GM19043 (cell line): ENCODE results near the gene EFNB1.

Experiments used
- ATAC-seq: cut with Tn5 transposase; IDR thresholded peaks from one replicate; pipeline ENCODE4 v1.9.1; 2021; ENCODE audit warnings: low read depth; ENCODE audit not compliant: unreplicated experiment

Gene EFNB1

DNA sequence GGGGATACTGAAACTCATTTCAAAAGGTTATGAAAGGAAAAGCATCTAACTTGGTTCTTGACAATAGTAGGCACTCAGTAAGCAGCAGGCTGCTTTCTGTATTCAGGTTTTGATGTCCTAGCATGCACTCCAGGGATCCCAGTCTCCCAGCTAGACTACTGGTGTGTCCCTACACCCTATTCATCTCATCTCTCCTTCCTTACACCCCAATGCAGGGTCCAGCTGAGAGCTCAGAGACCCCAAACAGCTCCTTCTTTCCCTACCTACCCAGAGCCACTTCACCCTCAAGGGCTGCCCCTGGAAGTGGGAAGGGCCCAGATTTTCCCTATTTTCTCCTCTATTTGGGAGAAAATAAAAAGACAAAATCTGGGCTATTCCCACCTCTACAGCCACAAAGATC lies 1.6 kb upstream of the EFNB1 start:
- no peak for ATAC-seq

DNA sequence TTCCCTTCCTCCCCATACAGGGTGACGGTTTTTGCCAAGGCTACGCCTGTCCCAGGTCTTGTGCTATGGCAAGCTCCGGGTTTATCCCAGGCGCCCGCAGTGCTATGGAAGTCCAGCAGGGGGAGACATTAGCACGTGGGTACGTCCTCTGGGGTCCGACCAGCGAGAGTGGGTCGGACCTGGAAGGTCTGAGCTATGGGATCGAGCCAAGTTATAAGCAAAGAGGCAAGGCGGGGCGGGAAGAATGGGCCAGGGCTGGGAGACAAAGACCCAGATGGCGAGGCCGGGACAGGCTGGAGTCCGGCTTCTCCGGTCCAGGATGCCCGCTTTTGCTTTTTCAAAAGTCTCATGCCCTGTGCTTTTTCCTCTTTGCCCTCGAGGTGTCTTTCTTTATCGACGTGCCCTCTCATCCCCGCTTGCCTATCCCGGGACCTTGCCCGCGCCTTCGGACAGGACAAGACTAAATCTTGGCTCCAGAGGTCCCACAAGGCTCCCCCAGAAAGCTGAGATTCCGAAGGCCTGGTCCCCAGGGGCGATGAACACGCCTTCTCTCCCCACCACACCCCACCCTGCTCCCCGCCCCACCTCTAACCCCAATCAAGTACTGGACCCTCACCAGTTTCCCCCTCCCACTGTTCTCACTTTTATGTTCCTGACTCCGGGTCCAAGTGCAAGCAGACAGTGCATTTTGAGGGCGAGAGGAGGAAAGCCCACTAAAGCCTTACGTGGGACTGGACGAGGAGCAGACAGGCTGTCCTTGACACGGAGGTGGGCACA lies 785 bp upstream of the EFNB1 start:
- ATAC-seq, result no peak

DNA sequence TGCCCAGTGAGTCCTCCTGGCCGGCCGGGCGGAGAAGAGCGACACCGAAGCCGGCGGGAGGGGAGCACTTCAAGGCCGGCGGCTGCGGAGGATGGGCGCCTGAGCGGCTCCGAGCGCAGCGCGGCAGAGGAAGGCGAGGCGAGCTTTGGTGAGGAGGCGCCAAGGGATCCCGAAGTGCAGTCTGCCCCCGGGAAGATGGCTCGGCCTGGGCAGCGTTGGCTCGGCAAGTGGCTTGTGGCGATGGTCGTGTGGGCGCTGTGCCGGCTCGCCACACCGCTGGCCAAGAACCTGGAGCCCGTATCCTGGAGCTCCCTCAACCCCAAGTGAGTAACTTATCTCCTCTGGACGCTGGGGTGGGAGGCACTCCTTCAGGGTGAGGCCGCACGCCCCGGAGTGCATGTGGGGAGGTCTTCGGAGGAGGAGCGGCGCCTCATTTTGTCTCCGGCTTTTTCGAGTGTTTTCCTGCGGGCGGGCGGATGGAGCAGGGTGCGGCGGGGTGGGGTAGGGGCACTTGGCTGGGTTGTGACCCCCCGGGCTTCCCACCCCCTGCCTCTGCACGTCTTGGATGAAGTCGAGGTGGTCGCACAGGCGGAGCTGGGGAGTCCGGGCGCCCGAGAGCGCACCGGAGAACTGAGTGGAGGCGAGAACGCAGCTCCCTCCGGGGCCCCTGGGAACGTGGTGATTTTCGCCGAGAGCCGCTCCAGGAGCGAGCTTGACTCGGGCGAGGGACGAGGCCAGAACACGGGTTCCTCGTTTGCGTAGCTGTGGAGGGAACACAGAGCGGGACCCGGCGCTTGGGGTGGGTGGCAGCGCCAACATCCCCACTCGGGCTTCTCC lies 979 bp downstream of the EFNB1 start:
- ATAC-seq, result no peak

DNA sequence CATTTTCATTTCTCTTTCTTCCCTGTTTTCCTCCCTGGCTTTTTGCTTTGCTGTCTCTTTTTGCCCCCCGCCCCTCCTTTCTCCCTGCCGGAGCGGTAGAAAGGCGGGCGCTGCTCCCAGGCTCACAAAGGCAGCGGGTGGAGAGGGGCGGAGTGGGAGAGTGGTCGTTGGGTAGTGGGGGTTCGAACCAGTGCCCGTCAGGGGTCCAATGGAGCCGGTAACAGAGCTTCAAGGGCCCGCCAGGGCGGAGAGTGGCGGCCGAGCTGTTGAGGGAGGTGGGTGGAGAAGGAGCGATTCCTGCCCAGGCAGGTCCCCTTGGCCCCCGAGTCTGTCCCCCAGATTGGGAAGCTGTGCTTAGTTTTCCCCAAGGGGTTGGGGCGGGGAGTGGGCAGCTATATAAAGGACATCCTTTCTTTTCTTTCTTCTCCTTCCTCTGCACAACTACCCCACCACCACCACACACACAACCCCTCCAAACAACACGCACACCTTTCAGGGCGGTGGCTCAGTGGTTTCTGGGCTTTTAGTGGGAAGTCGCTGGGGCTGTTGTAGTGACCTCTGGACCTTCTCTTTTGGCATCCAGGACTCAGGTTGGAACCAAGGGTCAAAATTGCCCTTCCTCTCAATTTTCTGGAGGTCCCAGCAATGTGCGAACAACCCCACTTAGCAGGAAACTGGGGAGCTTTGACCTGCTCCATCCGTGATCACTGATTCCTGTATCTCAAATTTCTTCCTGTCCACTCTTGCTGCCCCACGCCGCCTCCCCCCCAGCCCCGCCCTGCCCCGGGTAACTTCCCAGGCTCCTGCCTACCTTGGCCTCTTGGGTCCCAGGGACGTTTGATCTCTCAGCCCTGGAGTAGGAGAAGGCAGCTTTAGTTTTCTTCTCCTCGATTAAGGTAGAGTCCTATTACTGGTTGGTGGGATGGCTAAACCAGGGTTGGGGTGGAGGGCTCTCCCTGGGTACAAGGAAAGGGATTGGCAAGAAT lies 1.9 kb downstream of the EFNB1 start:
- no peak for ATAC-seq

DNA sequence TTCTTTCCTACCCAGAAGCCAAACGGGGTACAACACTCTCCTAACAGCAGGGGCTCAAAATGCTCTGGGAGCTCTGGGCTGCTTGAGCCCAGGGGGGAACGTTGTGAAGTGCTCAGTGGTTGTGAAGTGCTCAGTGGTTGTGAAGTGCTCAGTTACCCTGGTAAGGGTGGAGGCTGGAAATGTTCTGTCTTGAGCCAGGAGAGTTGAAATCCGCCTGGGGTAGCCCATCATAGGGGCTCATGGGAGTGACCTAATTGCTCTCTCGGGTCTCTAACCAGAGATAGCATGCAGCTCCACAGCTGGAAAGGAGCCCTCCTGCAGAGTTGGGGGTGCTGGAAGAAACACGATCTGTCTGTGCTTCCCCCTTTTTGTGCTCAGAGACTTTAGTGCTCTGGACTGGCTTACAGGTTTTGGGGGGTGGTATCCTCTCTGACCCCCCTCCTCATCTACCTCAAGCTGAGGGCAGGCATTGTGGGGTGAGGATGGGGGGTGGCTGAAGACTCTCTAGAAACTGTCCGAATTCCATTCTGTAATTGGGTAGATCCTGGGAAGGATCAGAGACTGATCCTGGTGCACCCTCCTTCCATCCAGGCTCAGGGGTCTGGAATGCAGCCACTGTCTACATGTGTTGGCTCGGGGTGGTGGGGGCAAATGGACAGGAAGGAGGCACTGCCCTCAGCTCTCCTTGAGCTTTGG lies 2.7 kb downstream of the EFNB1 start:
- ATAC-seq, result no peak

DNA sequence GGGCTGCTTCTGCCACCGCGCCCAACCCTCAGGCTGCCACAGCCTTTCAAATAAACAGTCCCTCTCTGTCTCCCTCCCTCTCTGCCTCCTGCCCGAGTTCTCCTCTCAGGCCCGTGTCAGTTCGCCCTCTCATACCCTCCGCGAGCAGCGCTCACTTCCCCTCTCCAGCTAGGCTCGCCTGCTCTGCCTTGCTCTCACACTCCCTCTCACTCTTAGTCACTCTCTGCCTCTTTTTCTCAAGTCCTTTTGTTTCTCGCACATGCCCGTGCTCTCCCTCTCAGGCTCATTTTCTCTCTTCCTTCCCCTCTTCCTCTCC lies 3.2 kb downstream of the EFNB1 start:
- ATAC-seq, result no peak

DNA sequence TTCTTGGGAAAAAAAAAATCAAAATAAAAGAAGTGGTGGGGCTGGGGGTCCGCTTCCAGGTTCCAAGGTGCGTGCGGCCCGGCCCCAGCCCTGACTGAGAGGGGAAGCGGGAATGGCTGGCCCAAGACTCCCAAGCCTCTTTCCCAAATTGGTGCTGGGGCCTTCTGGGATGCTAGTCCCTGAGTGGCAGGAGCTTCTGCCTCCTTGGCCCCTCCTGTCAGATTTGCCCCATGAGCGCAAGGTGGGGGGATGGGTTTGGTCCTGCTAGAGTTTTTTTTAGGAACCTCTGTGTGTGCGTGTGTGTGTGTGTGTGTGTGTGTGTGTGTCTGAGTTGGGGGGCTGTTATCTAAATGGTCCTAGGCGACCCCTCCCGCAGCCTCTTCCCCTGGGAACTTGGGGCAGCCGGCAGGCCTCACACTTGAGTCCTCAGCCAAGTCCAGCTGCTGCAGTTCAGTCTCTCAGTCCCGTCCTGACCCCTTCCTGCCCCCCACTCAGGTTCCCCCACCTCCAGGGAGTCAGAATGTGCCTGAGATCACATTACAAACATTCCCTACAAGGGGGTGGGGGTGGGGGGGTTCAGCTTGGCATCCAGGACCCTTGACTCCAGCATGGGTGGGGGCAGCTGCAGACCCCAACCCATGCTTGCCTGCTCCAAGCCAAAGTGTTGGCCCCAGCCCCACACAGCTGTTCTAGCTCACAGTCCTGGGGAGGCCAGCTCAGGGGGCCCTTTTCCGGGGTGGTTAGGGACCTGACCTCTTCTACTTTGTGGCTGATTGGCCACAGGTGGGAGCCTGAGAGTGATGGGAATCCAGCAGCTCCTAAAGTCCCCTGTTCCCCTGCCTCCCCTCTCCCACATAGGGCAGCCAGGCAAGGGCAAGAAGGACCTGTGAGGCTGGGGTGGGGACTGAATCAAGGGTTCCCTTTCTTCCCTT lies 4.0 kb downstream of the EFNB1 start:
- no peak for ATAC-seq

DNA sequence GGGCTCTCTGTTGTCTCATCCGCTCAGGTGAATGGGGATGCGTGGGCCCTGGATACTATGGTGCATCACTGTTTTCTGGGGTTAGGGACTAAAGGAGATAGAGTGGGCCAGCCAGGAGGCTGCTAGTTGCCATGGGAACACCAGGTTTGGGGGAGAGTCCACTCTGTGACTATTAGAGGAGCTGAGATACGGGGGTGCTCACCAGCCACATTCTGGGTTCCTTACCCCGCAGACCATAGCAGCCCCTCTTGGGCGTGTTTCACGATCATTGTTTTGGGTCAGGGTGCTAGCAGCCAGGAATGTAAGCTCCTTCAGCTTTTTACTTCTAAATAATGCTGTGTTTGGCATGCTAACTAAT lies 4.6 kb downstream of the EFNB1 start:
- no peak for ATAC-seq

DNA sequence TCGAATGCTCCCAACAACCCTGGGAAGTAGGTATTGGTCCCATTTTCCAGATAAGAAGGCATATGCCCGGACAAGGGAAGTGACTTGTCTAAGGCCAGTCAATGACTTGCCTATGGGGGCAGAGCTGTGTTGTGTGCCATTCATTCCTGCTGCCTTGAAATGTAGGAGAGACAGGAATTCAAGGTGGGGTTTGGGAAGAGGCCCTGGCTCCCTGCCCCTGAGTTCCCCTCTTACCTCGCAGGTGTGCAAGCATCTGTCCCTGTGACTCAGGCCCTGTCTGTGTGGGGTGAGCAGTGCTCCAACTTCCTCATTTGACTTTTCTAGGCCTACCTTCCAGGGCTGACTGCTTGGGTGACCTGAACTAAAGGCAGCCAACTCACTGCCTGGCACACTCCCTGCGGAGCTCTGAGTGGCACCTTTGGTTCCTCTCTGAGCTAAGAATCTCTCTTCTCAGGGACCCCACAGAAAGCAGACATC lies 5.1 kb downstream of the EFNB1 start:
- ATAC-seq, result no peak

DNA sequence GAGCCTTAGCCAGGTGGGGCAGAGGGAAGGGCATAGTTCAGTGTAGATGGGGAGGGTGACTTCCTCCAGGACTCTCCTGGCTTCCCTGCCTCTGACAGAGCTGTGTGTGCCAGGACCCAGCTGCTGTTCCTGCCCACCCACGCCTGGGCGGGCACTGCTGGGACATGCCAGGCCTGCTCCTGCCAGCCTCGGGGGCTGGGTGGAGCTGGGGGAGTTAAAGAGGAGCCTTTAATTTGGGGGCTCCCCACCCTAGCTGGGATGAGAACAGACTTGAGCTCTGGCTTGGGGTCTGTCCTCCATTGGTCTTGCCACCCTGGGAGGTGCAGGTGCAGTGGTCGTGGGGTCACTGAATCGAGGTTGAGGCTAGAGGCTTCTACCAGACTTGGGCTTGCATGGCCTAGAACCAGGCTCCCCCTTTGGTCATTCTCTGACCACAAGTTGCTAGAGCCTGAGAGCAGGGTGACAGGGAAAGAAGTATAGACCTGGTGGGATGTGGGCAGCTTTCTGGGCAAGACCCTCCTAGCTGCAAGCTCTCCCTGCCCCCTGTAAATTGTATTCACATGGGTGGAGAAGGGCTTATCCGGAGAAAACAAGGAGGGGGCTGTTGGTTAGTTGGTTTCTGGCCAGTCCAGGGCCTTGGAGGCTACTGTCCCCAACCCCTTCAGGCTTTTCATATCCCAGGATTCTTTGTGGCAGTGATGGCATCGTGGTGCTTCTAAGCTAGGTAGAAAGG lies 5.7 kb downstream of the EFNB1 start:
- no peak for ATAC-seq

DNA sequence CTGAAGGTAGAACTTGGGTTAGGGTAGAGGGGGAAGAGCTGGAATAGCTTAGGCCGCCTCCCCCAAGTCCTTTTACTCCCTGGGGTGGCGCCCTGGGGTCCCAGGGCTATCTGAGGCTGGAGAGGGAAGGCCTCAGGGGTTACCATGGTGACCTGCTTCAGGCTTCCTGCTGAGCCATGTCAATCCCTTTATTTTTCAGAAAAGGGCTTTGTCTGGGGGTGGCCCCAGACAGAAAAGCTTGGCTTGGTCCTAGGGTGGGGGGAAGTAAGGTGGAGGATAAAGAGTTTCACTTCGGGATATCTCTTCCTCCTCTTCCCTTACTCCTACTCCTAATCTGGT lies 6.3 kb downstream of the EFNB1 start:
- ATAC-seq, result no peak

DNA sequence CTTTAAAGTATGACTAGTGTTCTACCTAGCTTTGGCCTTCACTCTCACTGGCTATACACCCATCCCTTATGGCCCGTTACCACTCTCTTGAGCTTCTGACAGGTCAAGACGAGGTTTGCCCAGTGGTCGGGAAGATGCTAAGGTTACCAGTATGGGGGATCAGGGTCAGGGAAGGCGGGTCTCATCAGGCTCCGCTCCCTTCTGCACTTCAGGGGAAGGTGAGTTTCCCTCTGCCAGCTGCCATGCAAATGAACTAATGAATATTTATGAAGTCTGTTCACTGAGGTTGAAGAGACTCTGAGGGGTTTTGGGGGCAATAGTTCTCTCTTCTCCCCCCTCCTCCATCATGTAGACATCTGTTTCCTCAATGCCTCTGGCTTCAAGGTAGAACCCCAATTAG lies 6.6 kb downstream of the EFNB1 start:
- no peak for ATAC-seq

DNA sequence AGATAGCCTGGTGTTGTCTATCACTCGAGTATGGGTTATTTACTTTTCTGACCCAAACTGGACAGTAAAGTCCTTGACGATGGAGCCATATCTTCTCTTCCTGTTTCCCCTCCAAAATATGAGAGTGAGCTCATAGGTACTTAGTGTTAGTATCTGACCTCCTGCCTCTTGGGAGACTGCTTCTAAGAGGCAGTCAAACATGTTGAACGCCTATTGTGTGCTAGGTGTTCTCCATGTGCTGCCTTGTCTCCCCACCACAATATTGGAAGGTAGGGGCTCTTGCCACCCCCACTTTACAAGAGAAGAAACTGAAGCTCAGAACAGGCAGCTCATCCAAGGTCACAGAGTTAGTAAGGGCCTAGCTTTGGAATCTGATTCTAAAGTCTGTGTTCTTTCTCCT lies 8.3 kb downstream of the EFNB1 start:
- ATAC-seq, result no peak

DNA sequence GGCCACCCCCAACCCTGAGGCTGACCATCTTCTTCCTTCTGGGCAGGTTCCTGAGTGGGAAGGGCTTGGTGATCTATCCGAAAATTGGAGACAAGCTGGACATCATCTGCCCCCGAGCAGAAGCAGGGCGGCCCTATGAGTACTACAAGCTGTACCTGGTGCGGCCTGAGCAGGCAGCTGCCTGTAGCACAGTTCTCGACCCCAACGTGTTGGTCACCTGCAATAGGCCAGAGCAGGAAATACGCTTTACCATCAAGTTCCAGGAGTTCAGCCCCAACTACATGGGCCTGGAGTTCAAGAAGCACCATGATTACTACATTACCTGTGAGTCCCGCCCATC lies 9.7 kb downstream of the EFNB1 start:
- no peak for ATAC-seq

DNA sequence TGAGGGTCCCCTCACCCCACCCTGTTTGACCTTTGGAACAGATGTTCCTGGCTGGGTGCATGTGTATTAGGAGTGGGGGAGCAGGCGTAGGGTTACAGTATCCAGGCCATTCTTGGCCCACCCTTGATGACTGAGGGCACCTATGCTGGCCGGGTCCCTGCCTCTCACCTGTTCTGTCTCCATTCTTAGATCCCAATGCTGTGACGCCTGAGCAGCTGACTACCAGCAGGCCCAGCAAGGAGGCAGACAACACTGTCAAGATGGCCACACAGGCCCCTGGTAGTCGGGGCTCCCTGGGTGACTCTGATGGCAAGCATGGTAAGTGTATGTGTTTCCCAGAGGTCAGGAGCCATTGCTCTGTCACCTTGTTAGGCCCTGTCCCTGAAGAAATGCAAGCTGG lies 10.9 kb downstream of the EFNB1 start:
- ATAC-seq, result no peak

DNA sequence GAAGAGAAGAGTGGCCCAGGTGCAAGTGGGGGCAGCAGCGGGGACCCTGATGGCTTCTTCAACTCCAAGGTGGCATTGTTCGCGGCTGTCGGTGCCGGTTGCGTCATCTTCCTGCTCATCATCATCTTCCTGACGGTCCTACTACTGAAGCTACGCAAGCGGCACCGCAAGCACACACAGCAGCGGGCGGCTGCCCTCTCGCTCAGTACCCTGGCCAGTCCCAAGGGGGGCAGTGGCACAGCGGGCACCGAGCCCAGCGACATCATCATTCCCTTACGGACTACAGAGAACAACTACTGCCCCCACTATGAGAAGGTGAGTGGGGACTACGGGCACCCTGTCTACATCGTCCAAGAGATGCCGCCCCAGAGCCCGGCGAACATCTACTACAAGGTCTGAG lies 11.4 kb downstream of the EFNB1 start:
- no peak for ATAC-seq

DNA sequence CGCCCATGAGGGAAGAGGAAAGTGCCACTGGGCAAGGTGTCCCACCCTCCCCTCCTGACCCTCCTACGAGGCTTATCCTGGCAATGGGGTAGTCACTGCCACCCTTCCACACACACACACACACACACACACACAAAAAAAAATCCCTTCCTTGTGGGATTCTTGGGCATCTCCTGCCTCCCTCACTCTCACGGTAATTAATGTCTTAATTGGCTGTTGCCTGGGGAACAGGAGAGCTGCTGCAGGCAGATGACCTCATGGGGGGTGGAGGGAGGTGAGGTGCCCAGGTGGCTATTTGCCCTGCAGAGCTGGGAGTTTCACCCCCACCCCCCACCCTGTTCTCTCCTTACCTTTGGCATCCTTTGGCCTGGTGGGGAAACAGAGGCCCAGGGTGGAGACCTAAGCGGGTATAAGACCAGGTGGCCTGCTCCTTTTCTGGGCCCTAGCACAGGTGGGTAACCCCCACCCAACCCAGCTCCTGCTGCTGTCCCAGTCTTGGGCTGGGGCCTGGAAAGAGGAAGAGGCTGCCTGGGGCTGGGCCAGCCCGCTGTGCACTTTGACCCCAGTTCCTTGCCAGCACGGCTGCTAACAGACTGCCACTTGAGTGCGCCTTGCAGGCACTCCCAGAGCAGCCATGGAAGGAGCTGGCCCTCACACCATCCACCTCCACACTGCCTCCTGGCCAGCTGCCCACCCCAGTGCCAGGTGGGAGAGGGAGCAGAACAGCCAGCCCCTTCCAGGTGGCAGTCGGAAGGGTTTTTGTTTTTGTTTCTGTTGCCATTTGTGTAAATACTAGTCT lies 12.6 kb downstream of the EFNB1 start:
- ATAC-seq, result no peak

DNA sequence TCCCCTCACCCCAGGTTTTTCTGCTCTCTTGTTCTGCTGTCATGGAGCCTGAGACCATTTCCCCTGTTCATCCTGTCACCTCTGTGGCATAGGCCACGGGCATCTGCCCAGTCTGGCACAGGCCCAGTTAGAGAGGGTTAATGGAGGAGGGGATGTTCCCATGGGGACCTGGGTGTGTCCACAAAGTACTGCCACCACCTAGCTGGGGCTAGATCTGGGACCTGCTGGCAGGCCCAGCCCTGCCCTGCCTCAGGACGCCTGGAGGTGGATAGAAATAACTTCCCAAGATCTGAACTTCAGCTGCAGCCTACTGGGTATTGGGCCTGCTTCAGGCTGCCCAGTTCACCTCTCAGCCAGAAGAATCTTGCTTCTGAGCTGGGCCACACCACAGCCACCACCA lies 13.5 kb downstream of the EFNB1 start:
- ATAC-seq, result no peak
